ENCODE measurements around the gene DOK7.

Gene DOK7

GRCh38 chr4:3520796-3521600 is 57.9 kb downstream of the DOK7 start (continued):
- TF ChIP-seq CREB5 (CRISPR knock-in tag; IDR thresholded peaks at IDR 0.05; ENCODE audit: low read depth): no peak

- no peak for ATAC-seq
- TF ChIP-seq GLIS3 (CRISPR knock-in tag; IDR thresholded peaks at IDR 0.05) (no peak), PPARA (CRISPR knock-in tag; IDR thresholded peaks at IDR 0.05; ENCODE audit: borderline replicate concordance) (no peak), ZNF70 (CRISPR knock-in tag; IDR thresholded peaks at IDR 0.05) (no peak)
Measured at GRCh38 chr4:3521621-3522325, 58.7 kb downstream of the DOK7 start.

GRCh38 chr4:3522326-3522640 is 59.2 kb downstream of the DOK7 start:
- no peak for TF ChIP-seq ZC3H10 (CRISPR knock-in tag; IDR thresholded peaks at IDR 0.05)
- no peak for TF ChIP-seq POU6F1 (CRISPR knock-in tag; IDR thresholded peaks at IDR 0.05; ENCODE audit: borderline replicate concordance, low read depth)
- ATAC-seq: no peak

GRCh38 chr4:3522651-3523050 is 59.5 kb downstream of the DOK7 start:
- TF ChIP-seq TSHZ2 (CRISPR knock-in tag; IDR thresholded peaks at IDR 0.05): no peak
- no peak for TF ChIP-seq ZNF70 (CRISPR knock-in tag; IDR thresholded peaks at IDR 0.05)
- no peak for TF ChIP-seq TCF4 (CRISPR knock-in tag; IDR thresholded peaks at IDR 0.05; ENCODE audit: borderline replicate concordance)
- no peak for TF ChIP-seq ARNTL (CRISPR knock-in tag; IDR thresholded peaks at IDR 0.05; ENCODE audit: borderline replicate concordance, low read depth)
- no peak for TF ChIP-seq ISL1 (CRISPR knock-in tag; IDR thresholded peaks at IDR 0.05)
- TF ChIP-seq CSDC2 (CRISPR knock-in tag; IDR thresholded peaks at IDR 0.05): no peak
- TF ChIP-seq ZNF565 (CRISPR knock-in tag; conservative IDR thresholded peaks at IDR 0.05; ENCODE audit: low read depth): no peak
- no peak for TF ChIP-seq ESRRG (CRISPR knock-in tag; IDR thresholded peaks at IDR 0.05)
- TF ChIP-seq ZFP3 (CRISPR knock-in tag; IDR thresholded peaks at IDR 0.05): no peak
- no peak for TF ChIP-seq PATZ1 (CRISPR knock-in tag; IDR thresholded peaks at IDR 0.05; ENCODE audit: borderline replicate concordance)
- no peak for TF ChIP-seq ZC3H10 (CRISPR knock-in tag; IDR thresholded peaks at IDR 0.05)
- TF ChIP-seq POU6F1 (CRISPR knock-in tag; IDR thresholded peaks at IDR 0.05; ENCODE audit: borderline replicate concordance, low read depth): no peak
- ATAC-seq: no peak
